ENCODE measurements around the gene AMBRA1.

- TF ChIP-seq POLR2AphosphoS5 (IDR thresholded peaks at IDR 0.05) (no peak), POLR2A (IDR thresholded peaks at IDR 0.05) (no peak), CTCF (IDR thresholded peaks at IDR 0.05) (no peak), EP300 (IDR thresholded peaks at IDR 0.05) (no peak)
Measured at GRCh38 chr11:46477136-46477535, 116.7 kb downstream of the AMBRA1 start.
